HG03439 (cell line): ENCODE measurements around the gene NTSR1.
"Not testable (repeated sequence)": the region's sequence is repeated elsewhere in the genome, so short reads cannot be mapped to it uniquely, and the experiment has no call there.

Source experiments
- ATAC-seq: cut with Tn5 transposase; IDR thresholded peaks from one replicate; pipeline ENCODE4 v1.9.1; 2021; ENCODE audit warnings: mild to moderate bottlenecking, moderate library complexity; ENCODE audit not compliant: unreplicated experiment

Gene NTSR1

DNA sequence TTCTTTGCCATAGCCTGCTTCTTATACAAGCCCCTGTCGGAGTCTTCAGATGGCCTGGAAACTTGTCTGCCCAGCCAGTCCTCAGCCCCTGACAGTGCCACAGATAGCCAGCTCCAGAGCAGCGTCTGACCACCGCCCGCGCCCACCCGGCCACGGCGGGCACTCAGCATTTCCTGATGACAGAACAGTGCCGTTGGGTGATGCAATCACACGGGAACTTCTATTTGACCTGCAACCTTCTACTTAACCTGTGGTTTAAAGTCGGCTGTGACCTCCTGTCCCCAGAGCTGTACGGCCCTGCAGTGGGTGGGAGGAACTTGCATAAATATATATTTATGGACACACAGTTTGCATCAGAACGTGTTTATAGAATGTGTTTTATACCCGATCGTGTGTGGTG, 36.9 kb upstream of the NTSR1 start:
- ATAC-seq, result no peak

DNA sequence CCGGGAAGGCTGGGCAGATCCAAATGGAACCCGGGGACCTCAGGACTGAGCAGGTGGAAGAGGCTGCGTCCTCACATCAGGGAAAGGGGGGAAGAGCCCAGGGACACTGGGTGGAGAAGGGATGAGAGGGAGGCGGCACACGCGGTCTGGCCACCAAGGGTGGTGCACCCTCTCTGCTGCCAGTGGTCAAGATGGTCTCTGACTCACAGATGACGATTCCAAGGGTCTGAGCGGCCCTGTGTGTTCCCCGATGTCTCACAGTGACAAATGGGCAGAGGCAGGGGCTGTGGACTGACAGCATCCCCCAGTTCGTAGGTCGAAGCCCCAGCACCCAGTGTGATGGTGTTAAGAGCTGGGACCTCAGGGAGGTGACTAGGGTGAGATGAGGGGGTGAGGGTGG, 34.3 kb upstream of the NTSR1 start:
- ATAC-seq, result no peak

DNA sequence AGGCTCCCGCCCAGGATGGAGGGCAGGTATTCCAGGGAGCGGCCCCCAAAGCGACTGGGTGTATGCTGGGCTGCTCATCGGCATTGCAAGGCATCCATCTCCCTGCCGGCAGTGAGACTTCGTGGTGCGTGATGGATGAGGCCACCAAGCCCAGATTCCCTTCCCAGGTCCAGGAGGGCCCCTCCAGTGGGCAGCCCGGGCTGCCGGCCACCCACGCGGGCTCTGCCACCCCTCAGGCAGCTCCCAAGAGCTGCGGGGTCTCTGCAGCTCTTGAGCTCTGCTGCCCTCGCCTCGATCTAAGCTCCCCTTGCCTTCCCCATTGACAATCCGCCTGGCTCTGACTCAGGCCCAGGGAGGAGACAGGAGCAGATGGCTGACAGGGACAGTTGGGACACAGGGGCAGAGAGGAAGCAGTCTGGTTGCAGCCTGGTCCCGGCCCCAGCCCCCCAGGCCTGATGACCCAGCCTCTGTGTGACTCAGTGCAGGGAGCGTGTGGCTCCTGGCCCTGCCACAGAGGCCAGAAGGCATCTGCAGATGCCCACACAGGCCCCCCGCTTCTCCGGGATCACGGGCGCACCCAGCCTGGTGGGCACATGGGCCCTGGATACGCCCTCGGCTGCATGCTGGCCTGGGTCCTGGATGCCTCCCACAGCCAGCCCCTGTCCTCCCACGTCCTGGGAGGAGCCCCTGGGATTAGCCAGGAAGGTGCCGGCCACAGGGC, 33.3 kb upstream of the NTSR1 start:
- no peak for ATAC-seq

DNA sequence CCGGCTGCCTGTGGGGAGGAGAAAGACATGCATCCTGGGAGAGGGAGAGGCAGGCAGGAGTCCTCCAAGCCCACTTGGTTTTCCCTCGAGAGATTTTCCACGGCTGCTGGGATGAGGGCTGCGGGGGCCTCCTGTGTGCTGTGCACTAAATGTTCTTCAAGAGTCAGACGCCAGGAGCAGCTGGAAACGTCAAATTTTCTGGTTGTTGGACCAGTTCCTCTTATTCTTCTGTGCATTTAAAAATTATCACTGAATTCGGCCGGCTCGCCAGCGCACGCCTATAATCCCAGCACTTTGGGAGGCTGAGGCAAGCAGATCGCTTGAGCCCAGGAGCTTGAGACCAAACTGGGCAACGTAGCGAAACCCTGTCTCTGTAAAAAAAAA, 32.8 kb upstream of the NTSR1 start:
- ATAC-seq, result no peak

DNA sequence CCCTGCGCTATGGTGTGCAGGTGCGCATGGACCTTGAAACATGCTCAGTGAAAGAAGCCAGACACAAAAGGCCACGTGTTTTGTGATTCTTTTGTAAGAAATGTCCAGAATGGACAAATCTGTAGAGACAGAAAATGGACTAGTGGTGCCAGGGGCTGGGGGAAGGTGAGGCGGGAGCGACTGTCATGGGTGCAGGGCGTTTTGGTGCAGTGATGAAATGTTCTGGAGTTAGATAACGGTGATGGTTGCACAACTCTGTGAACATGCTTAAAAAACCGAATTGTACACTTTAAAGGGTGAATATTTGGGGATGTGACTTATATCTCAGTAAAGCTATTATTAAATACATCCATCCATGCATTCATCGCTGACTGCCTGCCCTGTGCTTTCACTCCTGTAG, 31.7 kb upstream of the NTSR1 start:
- ATAC-seq, result no peak

DNA sequence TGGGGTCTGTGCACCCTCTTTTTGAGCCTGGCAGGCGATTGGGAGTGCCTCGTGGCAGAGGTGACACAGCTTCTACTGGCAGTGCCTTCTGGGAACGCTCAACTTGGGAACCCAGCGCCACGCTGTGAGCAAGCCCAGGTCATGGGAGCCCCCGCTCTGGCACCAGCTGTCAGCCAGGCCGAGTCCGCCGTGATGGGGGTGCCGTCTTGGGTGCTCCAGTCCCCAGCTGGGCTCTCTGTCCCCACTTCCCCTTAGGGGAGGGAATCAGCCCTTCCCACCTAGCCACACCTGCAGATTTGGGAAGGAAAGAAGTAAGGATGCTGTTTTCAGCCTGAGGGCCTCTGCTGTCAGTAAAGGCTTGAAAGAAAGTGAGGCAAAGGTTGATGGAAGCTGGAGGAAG, 31.0 kb upstream of the NTSR1 start:
- no peak for ATAC-seq

DNA sequence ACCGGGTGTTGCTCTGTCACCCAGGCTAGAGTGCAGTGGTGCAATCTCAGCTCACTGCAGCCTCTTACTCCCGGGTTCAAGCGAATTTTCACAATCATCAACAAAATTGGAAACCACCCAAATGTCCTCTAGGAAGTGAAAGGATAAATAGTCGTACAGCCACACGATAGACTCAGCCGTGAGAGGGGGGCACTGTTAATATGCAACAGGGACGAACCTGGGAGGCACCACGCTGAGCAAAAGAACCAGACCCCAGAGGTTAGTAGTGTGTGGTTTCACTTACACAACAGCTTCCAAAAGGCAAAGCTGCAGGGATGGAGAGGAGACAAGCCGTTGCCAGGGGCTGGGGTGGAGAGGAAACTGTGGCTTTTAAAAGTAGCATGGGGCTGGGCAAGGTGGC, 30.1 kb upstream of the NTSR1 start:
- ATAC-seq, result no peak

DNA sequence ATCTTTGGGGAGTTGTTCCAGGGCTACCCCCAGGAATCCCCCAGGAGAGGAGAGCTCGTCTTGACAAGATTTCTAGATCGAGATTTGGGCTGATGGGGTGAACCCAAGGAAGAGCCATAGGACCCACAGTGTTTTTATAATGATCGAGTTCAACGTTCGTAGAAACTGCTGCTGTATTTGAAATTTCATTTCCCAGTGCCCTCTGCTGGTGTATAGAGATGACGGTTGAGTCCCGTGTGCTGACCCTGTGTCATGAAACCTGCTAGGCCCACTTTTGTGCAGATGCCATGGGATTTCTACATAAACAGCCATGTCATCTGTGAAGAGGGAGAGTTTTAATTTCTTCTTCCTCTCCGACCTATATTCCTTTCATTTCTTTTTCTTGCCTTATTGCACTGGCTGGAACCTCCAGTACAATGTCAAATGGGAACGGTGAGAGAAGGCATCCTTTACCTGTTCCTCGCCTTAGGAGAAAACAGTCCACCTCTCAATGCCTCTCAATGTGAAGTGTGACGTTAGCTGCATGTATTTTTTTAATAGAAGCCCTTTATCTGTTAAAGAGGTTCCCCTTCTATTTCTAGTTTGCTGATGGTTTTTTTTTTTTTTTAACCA, 28.6 kb upstream of the NTSR1 start:
- no peak for ATAC-seq

DNA sequence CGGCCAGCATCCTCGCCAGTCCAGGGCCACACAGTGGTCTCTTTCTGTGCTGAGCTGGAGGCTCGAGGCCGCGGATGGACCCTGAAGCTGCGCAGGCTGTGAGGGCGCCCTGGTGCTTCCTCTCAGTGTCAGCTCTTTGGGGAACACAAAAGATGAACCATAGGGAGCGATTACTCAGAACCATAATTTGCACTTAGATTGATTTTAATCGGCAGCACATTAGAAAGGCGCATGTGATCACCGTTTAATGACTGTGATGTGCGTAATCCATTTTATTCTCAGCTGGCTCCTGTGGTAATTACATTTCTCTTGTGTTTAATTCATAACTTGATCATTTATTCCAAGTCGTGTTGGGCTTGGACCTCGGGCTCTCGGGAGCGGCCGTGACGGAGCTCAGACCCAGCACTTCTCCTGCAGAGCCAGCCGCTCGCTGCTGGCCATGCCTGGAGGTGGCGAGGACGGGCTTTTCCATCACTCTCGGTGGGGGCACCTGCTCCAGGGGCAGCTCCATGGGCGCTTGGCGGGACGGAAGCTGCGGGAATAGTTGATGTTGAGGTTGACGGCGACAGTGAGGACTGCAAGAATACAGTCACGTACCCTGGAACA, 25.6 kb upstream of the NTSR1 start:
- no peak for ATAC-seq

DNA sequence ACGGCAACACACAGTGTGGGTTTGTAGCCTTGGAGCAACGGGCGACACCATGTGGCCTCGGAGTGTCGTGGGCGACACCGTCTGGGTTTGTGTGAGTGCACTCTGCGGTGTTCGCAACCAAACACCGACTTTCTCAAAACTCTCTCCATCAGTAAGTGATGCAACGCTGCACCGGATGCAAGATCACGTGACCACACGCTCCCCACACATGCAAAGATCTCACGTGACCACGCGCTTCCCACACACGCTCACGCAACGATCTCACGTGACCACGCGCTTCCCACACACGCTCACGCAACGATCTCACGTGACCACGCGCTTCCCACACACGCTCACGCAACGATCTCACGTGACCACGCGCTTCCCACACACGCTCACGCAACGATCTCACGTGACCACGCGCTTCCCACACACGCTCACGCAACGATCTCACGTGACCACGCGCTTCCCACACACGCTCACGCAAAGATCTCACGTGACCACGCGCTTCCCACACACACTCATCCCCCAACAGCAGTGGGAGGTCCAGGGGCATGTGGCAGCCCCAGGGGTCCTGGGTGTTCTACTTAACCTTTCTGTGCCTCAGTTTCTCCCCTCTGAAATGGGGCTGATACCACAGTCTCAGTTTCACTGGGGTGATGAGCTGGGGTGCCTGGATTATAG, 24.8 kb upstream of the NTSR1 start:
- ATAC-seq, result not testable (repeated sequence)

DNA sequence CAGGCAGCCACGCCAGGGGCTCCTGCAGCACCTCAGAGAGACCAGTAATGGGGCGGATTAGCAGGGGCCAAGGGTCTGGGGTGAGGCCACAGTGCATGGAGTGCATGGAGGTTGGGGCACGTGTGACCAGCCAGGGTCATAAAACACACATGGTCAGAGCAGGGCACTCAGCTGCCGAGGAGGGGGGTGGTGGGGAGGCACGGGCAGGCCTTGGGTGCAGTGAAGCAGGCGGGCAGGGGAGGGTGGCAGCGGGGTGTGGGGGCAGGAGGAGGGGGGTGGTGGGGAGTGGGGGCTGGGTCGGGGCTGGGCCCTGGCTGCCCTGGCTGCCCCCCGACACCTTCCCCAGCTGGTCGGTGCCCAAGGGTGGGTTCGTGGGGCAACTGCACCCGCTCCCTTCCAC, 23.7 kb upstream of the NTSR1 start:
- ATAC-seq, result no peak

DNA sequence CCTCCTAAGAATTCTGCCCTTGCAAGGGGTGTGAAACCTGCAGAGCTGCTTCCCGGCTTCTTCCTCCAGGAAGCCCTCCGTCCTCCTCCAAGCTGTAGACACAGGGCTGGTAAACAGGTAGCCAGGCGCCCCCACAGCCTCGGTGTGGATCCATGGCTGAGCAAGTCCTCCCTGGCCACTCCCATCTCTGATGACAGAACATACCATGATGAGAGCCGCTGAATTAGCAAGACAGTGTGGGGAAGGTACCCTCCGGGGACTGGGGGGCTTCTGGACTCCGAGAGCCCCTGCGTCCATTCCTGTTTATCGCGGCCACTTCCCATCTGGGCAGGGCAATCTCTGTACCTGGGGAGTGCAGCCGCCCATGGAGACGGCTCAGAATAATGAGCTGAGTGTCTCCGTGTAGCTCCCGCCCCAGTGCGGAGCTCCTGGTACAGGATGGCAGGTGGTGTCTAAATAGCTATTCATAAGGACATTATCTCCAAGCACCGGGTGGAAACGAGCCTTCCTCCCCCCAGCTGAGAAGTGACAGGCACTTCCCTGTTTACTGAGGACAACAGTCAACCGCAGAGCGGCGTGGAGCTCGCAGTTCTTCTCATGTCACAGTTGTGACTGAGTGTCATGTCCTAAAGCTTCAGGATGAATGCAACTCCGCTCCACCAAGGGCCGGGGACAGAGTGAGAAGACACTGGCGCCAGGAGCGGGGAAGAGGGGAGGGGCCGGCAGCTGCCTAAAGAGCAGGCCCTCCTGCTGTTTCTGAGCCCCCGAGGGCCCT, 22.7 kb upstream of the NTSR1 start:
- no peak for ATAC-seq

DNA sequence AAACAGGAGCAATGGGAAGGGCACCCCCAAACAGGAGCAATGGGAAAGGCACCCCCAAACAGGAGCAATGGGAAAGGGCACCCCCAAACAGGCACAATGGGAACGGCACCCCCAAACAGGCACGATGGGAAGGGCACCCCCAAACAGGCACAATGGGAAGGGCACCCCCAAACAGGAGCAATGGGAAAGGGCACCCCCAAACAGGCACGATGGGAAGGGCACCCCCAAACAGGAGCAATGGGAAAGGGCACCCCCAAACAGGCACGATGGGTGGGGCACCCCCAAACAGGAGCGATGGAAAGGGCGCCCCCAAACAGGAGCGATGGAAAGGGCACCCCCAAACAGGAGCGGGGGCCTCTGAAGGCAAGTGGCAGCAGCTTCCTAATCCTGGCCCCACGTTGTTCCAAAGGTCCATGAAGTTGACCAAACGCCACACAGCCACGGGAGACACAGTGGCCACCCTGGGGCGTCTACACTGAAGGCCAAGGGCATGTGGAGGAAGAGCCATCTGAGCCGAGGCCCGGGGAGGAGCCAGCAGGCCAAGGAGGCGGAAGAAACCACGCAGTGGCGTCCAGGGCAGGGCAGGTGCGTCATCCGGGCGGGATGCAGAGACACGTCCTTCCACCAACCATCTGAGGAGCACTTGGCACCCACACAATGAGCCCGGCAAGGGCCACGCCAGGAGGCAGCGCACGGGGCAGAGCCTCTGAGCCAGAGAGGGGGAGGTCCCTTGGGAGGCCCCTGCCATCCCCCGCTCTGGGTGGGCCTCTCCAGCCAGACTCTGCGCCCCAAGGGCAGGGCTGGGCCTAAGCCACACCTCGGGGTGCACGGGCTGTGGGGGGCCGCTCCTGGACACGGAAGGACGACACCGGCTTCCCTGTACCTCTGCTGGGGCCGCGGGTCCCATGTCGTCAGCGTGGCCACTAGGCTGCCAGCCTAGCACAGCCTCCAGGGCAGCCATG, 21.5 kb upstream of the NTSR1 start:
- no peak for ATAC-seq

DNA sequence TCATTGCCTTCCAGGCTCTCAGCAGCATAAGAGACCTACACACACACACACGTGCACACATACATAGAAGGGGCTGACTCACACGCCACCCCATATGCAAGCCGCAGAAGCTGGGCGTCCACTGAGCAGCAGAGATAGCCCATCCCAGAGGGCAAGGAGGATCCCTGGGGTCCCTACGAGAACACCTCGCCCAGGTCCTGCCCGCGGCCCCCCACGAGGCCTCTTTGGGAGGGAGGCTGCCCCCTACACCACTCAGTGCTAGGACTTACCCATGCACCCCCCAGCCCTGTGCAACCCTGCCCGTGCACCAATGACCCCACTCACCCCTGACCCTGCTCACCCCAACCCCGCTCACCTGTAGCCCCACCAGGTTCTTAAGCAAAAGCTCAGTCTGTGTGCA, 20.6 kb upstream of the NTSR1 start:
- ATAC-seq, result no peak

DNA sequence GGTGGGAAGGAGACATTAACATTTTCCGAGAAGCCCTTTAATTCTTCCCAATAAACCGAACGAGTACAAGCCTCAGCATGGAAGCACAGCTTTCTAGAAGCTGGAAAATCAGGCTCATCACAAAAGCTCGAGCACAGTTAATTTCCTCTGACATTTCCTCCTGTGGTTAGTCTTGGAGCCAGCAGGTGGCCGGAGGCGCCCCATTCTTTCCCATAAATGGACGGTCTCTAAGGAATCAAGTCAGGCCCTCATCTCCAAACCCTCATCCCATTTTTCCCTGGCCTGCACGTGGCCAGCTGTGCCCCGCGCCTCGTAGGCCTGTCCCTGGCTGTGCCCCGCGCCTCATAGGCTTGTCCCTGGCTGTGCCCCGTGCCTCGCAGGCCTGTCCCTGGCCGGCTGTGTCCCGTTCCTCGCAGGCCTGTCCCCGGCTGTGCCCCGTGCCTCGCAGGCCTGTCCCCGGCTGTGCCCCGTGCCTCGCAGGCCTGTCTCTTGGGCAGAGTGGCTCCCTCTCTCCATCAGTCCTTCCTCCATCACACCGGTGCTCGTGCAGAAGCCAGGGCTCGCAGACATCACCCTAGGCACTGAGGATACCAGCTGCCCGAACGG, 19.7 kb upstream of the NTSR1 start:
- no peak for ATAC-seq

DNA sequence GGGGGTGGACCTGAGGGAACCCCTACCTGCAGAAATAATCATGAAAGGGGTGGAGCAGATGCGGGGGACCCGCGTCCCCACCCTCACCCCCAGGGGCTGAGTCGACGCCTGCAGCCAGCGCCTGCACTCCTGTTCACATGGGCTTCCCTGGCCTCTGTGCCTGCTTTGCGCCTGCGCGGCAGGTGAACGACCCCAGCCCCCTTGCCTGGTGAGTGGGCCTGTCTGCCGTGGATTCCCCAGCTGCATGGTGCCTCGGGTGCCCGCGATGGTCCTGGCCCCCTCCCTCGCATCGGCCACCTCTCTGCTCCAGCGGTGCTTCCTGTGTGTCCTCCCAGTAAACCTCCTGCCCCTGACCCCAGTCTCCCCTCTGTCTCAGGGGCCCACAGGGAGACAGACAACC, 18.8 kb upstream of the NTSR1 start:
- ATAC-seq, result no peak

DNA sequence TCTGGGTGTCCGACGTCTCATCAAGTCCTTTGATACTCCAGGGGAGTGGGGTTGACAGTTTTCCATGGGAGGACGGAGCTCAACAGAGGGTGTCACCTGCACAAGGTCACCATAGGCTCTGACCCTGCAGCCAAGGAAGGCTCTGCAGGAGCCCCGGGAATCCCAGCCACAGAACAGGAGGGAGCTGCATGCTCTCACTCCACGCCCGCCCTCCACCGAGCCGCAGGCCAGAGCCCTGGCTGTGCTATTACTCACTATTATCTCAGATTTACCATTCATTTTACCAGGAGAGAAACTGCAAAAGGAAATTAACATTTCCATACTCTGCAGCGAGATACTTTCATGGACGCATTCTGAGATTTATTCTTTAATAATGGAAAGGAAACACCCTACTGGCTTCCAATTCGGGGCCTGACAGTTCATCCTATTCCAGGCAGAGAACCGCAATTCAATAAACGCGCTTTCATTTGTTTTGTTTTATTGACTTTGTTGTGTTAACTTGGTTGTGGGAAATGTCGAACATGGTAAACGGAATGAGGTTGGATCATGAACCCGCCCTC, 18.3 kb upstream of the NTSR1 start:
- ATAC-seq, result no peak

DNA sequence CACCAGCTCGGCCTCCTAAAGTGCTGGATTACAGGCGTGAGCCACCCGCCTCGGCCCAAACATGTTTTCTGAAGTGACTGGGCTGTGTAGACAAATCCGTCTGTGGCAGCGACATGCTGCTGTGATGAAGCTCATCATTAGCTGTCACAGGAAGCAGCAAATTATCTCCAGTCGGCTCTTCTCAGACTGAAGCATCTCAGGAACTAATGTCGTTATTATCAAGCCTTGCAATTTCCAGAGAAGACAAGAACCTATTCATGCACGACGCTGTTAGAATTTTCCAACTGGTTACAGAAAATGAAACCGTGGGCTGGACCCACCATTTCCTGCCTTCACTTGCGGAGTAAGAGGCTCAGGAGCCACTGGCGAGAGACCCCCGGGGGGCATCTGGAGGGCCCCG, 17.1 kb upstream of the NTSR1 start:
- no peak for ATAC-seq

DNA sequence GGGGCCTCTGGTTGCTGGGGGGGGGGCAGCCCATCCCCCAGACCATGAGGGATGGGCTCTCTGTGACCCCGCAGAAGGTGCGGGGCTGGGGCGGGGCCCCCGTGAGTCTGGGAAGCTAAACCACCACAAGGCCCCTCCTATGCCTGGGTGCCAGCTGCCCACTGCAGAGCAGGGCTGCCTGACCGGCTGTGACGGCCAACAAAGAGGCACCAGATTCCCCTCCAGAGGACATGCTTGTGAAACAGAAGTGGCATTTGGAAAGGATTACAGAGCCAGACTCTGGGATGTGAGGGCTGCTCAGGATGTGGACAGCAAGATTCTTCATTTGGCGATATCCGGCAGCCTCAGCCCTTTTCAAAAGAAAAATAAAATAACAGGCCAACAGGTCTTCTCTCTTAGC, 16.5 kb upstream of the NTSR1 start:
- ATAC-seq, result no peak
